Activated CD8-positive, alpha-beta T cell treated with anti-CD3 and anti-CD28 coated beads for 36 hours (primary cell): ENCODE data around the gene IGBP1. TPM values are rescaled to one million over a fixed set of nuclear protein-coding genes. Genes with fewer than 3 reads are reported as not detected.
"Not testable (repeated sequence)": the region's sequence is repeated elsewhere in the genome, so short reads cannot be mapped to it uniquely, and the experiment has no call there.

Experiments used
- ATAC-seq: fragments of 200-7000 bp; cut with Tn5 transposase; one replicate; pipeline ENCODE4 v1.10.0; 2021; ENCODE audit warnings: mild to moderate bottlenecking, moderate library complexity
- CTCF ChIA-PET: fragments of 350-600 bp; sonication (Branson Sonifier 250); formaldehyde crosslinking; loops from one replicate; lab custom pipeline; 2021; ENCODE audit warnings: antibody characterized with exemption; lab: Charles Lee
- POLR2A ChIA-PET: fragments of 350-600 bp; sonication (Branson Sonifier 250); formaldehyde crosslinking; loops from one replicate; lab custom pipeline; 2021; ENCODE audit warnings: antibody characterized with exemption; lab: Charles Lee
- DNase-seq: peaks from one replicate; pipeline ENCODE4 v3.0.0-alpha.2; 2020
- H3K27ac Mint-ChIP-seq: one replicate; pipeline ENCODE4 v1.8.0; 2021; ENCODE audit warnings: mild to moderate bottlenecking, mixed read lengths
- H3K27me3 Mint-ChIP-seq: one replicate; pipeline ENCODE4 v1.8.0; 2021; ENCODE audit warnings: mixed read lengths
- H3K36me3 Mint-ChIP-seq: one replicate; pipeline ENCODE4 v1.8.0; 2021; ENCODE audit warnings: low read depth, mixed read lengths
- H3K4me1 Mint-ChIP-seq: one replicate; pipeline ENCODE4 v1.8.0; 2021; ENCODE audit warnings: low read depth, mixed read lengths
- H3K4me3 Mint-ChIP-seq: one replicate; pipeline ENCODE4 v1.8.0; 2021; ENCODE audit warnings: mild to moderate bottlenecking, moderate library complexity, mixed read lengths
- H3K9me3 Mint-ChIP-seq: one replicate; pipeline ENCODE4 v1.8.0; 2021; ENCODE audit warnings: mixed read lengths
- CTCF ChIP-seq: fragments of 200-600 bp; IDR thresholded peaks from one replicate; pipeline ENCODE4 v1.8.0; 2022; ENCODE audit warnings: antibody characterized with exemption, mild to moderate bottlenecking
- intact Hi-C: fragments of 100-400 bp; cut with micrococcal nuclease; formaldehyde crosslinking; loops from one replicate; pipeline ENCODE4 v1.10.0; 2022
- total RNA-seq, 2 experiments: library from RNA; stranded (reverse); gene quantifications; one replicate each; pipeline ENCODE4 v1.2.3, GENCODE V29; 2021

Gene IGBP1
- total RNA-seq, 2 experiments from 2014 or later = 43.5 to 45.1 TPM

GRCh38 chrX:70117738-70118137, 15.5 kb upstream of the IGBP1 start:
- ATAC-seq (no peak), DNase-seq (no peak)
- no peak overlapping the region for H3K4me3 Mint-ChIP-seq
- H3K27me3 Mint-ChIP-seq = no peaks in the 10 kb centered on the region
- H3K27ac Mint-ChIP-seq = no peak overlapping the region
- peaks cover 3% of the 10 kb centered on the region for H3K36me3 Mint-ChIP-seq
- peaks cover 5% of the 10 kb centered on the region for H3K9me3 Mint-ChIP-seq
- CTCF ChIA-PET = no interaction called here
- TF ChIP-seq CTCF = no peak
- intact Hi-C loops = no loop called here
- no peaks in the 10 kb centered on the region for H3K4me1 Mint-ChIP-seq
- POLR2A ChIA-PET = no interaction called here

GRCh38 chrX:70123014-70123413, 10.2 kb upstream of the IGBP1 start:
- CTCF ChIA-PET, POLR2A ChIA-PET, H3K27ac Mint-ChIP-seq, ATAC-seq, H3K4me1 Mint-ChIP-seq, H3K27me3 Mint-ChIP-seq, H3K9me3 Mint-ChIP-seq, intact Hi-C loops, DNase-seq, H3K36me3 Mint-ChIP-seq, H3K4me3 Mint-ChIP-seq: not testable (repeated sequence)

GRCh38 chrX:70124678-70125077, 8.6 kb upstream of the IGBP1 start:
- ChIA-PET CTCF (no interaction called here), POLR2A (no interaction called here)
- TF ChIP-seq CTCF = no peak
- Mint-ChIP-seq H3K9me3 (no peaks in the 10 kb centered on the region), H3K4me3 (no peak overlapping the region), H3K36me3 (no peaks in the 10 kb centered on the region), H3K27ac (no peak overlapping the region), H3K27me3 (no peaks in the 10 kb centered on the region), H3K4me1 (peaks cover 6% of the 10 kb centered on the region)
- no peak for DNase-seq
- ATAC-seq = no peak
- intact Hi-C loops = no loop called here

GRCh38 chrX:70128071-70128470, 5.2 kb upstream of the IGBP1 start:
- no peak for ATAC-seq
- Mint-ChIP-seq H3K4me3 (no peak overlapping the region), H3K36me3 (no peaks in the 10 kb centered on the region), H3K4me1 (peaks cover 17% of the 10 kb centered on the region), H3K9me3 (no peaks in the 10 kb centered on the region), H3K27ac (no peak overlapping the region), H3K27me3 (no peaks in the 10 kb centered on the region)
- POLR2A ChIA-PET = no interaction called here
- DNase-seq = no peak
- CTCF ChIA-PET = no interaction called here
- no peak for TF ChIP-seq CTCF
- intact Hi-C loops = no loop called here

- intact Hi-C loops = loop anchor here (10.0 kb wide), 1 partner anchor 305 kb away; no protein-coding TSS in a partner anchor
Observed at GRCh38 chrX:70129816-70130215, 3.4 kb upstream of the IGBP1 start.

More at GRCh38 chrX:70129816-70130215, 3.4 kb upstream of the IGBP1 start:
- POLR2A ChIA-PET = no interaction called here
- DNase-seq (no peak), ATAC-seq (no peak)
- H3K27me3 Mint-ChIP-seq = no peaks in the 10 kb centered on the region
- TF ChIP-seq CTCF = no peak
- peaks cover 17% of the 10 kb centered on the region for H3K4me1 Mint-ChIP-seq
- H3K36me3 Mint-ChIP-seq = peaks cover 6% of the 10 kb centered on the region
- no peak overlapping the region for H3K4me3 Mint-ChIP-seq
- CTCF ChIA-PET = interaction anchor here (1.2 kb wide), 1 partner anchor 182 kb away, joined by 3 read pairs; no protein-coding TSS in a partner anchor
- H3K9me3 Mint-ChIP-seq = no peaks in the 10 kb centered on the region
- no peak overlapping the region for H3K27ac Mint-ChIP-seq
